Stimulated activated naive CD8-positive, alpha-beta T cell treated with anti-CD3 and anti-CD28 coated beads, Interleukin-15, Interleukin-2, amounts not matched to agents 100 ng/mL and 50 ng/mL, for 24 hours (primary cell): ENCODE results near the gene LYPD6.
"Not testable (repeated sequence)": the region's sequence is repeated elsewhere in the genome, so short reads cannot be mapped to it uniquely, and the experiment has no call there.

Experiments
- H3K27ac Mint-ChIP-seq: one replicate; pipeline ENCODE4 v1.8.0; 2021; ENCODE audit warnings: mild to moderate bottlenecking, mixed read lengths
- H3K27me3 Mint-ChIP-seq: one replicate; pipeline ENCODE4 v1.8.0; 2021; ENCODE audit warnings: mixed read lengths
- H3K36me3 Mint-ChIP-seq: one replicate; pipeline ENCODE4 v1.8.0; 2021; ENCODE audit warnings: low read depth, mixed read lengths
- H3K4me1 Mint-ChIP-seq: one replicate; pipeline ENCODE4 v1.8.0; 2021; ENCODE audit warnings: low read depth, mixed read lengths
- H3K4me3 Mint-ChIP-seq: one replicate; pipeline ENCODE4 v1.8.0; 2021; ENCODE audit warnings: mild to moderate bottlenecking, mixed read lengths
- H3K9me3 Mint-ChIP-seq: one replicate; pipeline ENCODE4 v1.8.0; 2021; ENCODE audit warnings: mixed read lengths

LYPD6 gene

GRCh38 chr2:149473068-149473467 lies 142.7 kb downstream of the LYPD6 start:
- Mint-ChIP-seq H3K4me3 (no peak overlapping the region), H3K9me3 (no peaks in the 10 kb centered on the region), H3K27ac (no peak overlapping the region), H3K4me1 (no peaks in the 10 kb centered on the region), H3K36me3 (no peaks in the 10 kb centered on the region), H3K27me3 (peaks cover 3% of the 10 kb centered on the region)

- no peaks in the 10 kb centered on the region for H3K36me3 Mint-ChIP-seq
- no peak overlapping the region for H3K27ac Mint-ChIP-seq
- H3K4me1 Mint-ChIP-seq: no peaks in the 10 kb centered on the region
- H3K9me3 Mint-ChIP-seq: no peaks in the 10 kb centered on the region
- peaks cover 3% of the 10 kb centered on the region for H3K27me3 Mint-ChIP-seq
- no peak overlapping the region for H3K4me3 Mint-ChIP-seq
Measured at GRCh38 chr2:149473521-149473920, 143.1 kb downstream of the LYPD6 start.

DNA sequence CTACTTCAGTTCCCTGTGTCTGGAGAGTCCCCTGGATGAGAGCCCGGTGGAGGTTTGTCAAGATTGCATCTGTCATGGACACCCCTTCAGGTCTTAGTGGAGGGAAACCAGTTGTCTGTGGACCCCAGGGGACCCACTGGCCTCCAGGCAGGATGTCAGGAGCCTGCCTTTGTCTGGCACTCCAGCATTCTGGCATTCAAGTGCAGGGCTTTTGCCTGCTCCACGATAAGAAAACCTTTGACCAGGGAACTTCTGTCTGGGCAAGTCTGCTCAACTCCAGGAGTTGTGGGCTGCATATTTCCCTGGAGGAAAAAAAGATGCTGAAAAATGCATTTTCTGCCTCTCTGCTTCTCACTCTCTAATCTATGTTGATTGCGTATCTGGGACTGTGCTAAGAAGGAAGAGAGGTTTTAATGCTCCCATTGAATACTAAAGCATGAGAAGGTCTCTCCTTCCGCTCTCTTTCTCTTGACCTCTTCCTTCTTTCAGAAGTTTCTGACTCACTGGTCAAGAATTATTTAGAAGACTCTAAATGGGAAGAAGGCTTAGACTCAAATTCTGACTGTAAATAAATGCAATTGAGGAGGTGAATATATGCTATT lies 152.7 kb downstream of the LYPD6 start:
- Mint-ChIP-seq H3K36me3 (no peaks in the 10 kb centered on the region), H3K4me3 (no peak overlapping the region), H3K4me1 (no peaks in the 10 kb centered on the region), H3K9me3 (no peaks in the 10 kb centered on the region), H3K27ac (no peak overlapping the region), H3K27me3 (peaks cover 33% of the 10 kb centered on the region)

DNA sequence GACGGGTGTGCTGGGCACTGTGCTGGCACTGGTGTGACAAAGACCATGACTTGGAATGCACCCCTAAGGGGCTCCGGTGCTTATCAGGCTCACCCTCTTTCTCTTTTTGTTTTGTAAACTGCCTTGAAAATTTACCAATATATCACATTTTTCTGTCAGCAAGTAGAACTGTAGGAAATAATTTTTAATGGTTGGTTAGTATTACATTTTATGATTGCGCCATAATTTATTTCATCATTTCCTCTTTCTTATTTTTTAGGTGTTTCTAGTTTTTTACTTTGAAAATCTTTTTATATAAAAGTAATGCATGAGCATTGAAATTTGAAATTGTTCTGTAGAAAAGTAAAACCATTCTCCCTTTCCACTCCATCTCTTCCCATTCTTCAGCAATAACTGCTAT lies 156.3 kb downstream of the LYPD6 start:
- H3K9me3 Mint-ChIP-seq: no peaks in the 10 kb centered on the region
- H3K4me3 Mint-ChIP-seq: no peak overlapping the region
- no peaks in the 10 kb centered on the region for H3K4me1 Mint-ChIP-seq
- peaks cover 30% of the 10 kb centered on the region for H3K27me3 Mint-ChIP-seq
- H3K27ac Mint-ChIP-seq: no peak overlapping the region
- no peaks in the 10 kb centered on the region for H3K36me3 Mint-ChIP-seq

GRCh38 chr2:149487189-149487588 lies 156.8 kb downstream of the LYPD6 start:
- H3K36me3 Mint-ChIP-seq: no peaks in the 10 kb centered on the region
- H3K27me3 Mint-ChIP-seq: peaks cover 35% of the 10 kb centered on the region
- H3K4me1 Mint-ChIP-seq: no peaks in the 10 kb centered on the region
- H3K9me3 Mint-ChIP-seq: no peaks in the 10 kb centered on the region
- H3K4me3 Mint-ChIP-seq: no peak overlapping the region
- H3K27ac Mint-ChIP-seq: no peak overlapping the region

DNA sequence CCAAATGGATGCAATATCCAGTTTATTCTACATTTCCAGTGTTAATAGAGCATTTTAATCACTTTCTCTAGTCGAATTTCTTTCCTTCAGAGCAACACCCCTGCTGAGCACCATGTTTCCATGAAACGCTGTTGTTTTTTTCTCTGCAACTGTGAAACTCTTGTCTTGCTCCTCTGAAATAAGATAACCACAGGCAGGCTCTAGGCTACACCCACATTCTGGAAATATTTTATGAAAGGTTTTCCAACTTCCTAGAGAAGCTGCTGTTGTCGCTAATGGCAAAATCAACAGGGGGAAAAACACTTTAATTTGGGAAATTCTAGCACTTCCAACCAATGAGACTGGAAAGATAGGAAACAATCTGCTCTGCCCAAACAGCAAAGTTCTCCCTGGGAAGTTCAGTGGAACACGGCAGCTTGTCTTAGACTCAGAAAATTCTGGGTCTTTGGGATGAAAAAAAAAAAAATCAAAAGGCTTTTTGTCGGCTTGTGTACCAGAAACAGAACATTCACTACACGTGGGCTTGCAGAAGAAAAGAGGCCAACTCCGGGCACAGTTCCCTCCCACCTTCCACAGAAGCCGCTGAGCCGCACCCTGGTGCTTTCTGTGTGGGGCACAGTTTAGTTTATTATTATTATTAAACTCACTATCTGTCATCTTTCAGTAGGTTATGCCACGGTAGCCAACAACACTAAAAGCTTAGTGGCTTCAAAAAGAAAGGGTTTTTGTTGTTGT lies 158.5 kb downstream of the LYPD6 start:
- Mint-ChIP-seq H3K27me3 (peaks cover 36% of the 10 kb centered on the region), H3K27ac (no peak overlapping the region), H3K4me1 (no peaks in the 10 kb centered on the region), H3K9me3 (no peaks in the 10 kb centered on the region), H3K36me3 (no peaks in the 10 kb centered on the region), H3K4me3 (no peak overlapping the region)

DNA sequence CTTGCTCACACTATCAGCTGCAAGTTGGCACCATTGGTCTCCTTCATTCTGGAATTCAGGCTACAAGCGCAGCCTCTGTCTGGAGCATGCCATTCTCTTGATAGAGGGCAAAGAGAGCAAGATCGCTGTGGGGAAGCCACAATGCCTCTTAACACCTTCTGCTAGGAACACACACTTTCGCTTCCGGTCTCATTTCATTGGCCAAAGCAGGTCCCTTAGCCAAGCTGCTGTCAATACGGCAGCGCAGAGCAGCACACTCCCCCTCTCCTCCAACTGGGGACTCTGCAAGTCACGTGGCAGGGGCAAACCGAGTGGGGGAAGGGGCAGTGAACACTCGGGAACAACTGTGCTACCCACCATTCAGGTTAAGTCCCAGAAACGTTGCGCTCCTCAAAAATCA lies 159.1 kb downstream of the LYPD6 start:
- Mint-ChIP-seq H3K9me3 (no peaks in the 10 kb centered on the region), H3K4me1 (no peaks in the 10 kb centered on the region), H3K27ac (no peak overlapping the region), H3K27me3 (peaks cover 30% of the 10 kb centered on the region), H3K4me3 (no peak overlapping the region), H3K36me3 (no peaks in the 10 kb centered on the region)

- Mint-ChIP-seq H3K9me3 (no peaks in the 10 kb centered on the region), H3K36me3 (no peaks in the 10 kb centered on the region), H3K4me3 (no peak overlapping the region), H3K27me3 (peaks cover 29% of the 10 kb centered on the region), H3K27ac (no peak overlapping the region), H3K4me1 (no peaks in the 10 kb centered on the region)
Measured at GRCh38 chr2:149490296-149490695, 159.9 kb downstream of the LYPD6 start.

DNA sequence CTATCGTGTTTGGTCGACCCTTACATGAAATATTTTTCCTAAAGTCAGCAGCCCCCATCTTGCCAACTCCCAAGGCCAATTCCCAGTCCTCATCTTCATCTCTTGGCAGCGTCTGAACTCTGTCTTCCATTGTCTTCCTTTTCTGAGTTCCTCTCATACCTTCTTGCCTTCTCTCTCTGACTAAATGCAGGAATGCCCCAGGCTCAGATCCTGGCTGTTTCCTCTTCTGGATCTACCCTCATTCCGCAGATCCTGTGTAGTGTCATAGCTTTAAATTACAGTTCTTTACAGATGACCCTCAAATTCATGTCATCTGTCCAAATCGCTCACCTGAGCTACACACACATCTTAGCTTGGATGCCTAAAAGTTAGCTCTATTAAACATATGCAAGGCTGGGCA lies 162.5 kb downstream of the LYPD6 start:
- H3K27ac Mint-ChIP-seq: no peak overlapping the region
- no peaks in the 10 kb centered on the region for H3K9me3 Mint-ChIP-seq
- H3K36me3 Mint-ChIP-seq: no peaks in the 10 kb centered on the region
- H3K27me3 Mint-ChIP-seq: peaks cover 10% of the 10 kb centered on the region
- no peak overlapping the region for H3K4me3 Mint-ChIP-seq
- H3K4me1 Mint-ChIP-seq: no peaks in the 10 kb centered on the region

- peaks cover 13% of the 10 kb centered on the region for H3K27me3 Mint-ChIP-seq
- not testable (repeated sequence) for H3K36me3 Mint-ChIP-seq, H3K4me3 Mint-ChIP-seq, H3K9me3 Mint-ChIP-seq, H3K27ac Mint-ChIP-seq, H3K4me1 Mint-ChIP-seq
Measured at GRCh38 chr2:149499204-149499603, 168.8 kb downstream of the LYPD6 start.

DNA sequence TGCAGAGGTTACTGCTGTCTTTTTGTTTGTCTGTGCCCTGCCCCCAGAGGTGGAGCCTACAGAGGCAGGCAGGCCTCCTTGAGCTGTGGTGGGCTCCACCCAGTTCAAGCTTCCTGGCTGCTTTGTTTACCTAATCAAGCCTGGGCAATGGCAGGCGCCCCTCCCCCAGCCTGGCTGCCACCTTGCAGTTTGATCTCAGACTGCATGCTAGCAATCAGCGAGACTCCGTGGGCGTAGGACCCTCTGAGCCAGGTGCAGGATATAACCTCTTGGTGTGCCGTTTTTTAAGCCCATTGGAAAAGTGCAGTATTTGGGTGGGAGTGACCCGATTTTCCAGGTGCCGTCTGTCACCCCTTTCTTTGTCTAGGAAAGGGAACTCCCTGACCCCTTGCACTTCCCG lies 176.4 kb downstream of the LYPD6 start:
- peaks cover 28% of the 10 kb centered on the region for H3K27me3 Mint-ChIP-seq
- not testable (repeated sequence) for H3K27ac Mint-ChIP-seq, H3K36me3 Mint-ChIP-seq, H3K4me1 Mint-ChIP-seq, H3K9me3 Mint-ChIP-seq, H3K4me3 Mint-ChIP-seq

DNA sequence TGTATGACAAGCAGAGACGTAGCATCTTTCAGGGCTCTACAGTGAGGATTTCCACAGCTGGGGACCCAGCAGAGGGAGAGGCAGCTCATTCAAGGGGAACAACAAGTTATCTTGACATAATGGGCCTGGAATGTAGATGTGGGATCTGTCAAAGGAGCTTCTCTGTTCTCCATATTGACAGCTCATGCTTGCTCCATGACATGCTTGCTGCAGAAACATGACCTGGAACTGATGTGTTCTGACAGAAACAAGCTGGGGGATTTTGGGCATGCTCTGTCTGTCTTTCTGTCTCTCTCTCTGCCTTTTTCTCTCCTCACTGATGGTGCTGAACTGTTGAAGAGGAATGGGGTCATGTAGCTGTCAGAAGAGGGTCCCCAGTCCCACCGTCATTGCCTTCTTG lies 177.6 kb downstream of the LYPD6 start:
- no peaks in the 10 kb centered on the region for H3K36me3 Mint-ChIP-seq
- no peak overlapping the region for H3K27ac Mint-ChIP-seq
- H3K27me3 Mint-ChIP-seq: peaks cover 26% of the 10 kb centered on the region
- H3K4me1 Mint-ChIP-seq: no peaks in the 10 kb centered on the region
- no peaks in the 10 kb centered on the region for H3K9me3 Mint-ChIP-seq
- H3K4me3 Mint-ChIP-seq: no peak overlapping the region

DNA sequence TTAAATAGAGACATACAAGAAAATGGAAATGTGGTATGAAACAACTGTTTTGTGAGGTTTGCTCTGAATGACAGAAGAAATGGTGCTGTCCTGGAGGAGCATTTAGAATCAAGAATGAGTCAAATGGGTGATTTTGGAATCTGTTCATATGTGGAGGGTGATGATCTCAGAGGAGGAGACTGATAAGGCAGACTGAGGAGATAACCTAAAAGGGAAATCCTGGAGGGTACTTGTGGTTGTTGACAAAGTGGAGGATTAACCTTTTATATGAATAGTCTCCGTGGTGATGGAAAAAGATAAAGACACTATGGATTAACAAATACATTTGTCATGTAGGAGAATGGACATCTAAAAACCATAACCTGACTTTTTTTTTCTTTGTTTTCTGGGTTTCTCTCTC lies 183.1 kb downstream of the LYPD6 start:
- Mint-ChIP-seq H3K36me3 (no peaks in the 10 kb centered on the region), H3K9me3 (no peaks in the 10 kb centered on the region), H3K27me3 (peaks cover 13% of the 10 kb centered on the region)

More for the DNA sequence above, 183.1 kb downstream of the LYPD6 start:
- no peak overlapping the region for H3K4me3 Mint-ChIP-seq
- H3K4me1 Mint-ChIP-seq: no peaks in the 10 kb centered on the region
- H3K27ac Mint-ChIP-seq: no peak overlapping the region
